K562 (cell line): ENCODE results near the gene TFPI. TPM values are rescaled to one million over a fixed set of nuclear protein-coding genes. Genes with fewer than 3 reads are reported as not detected.

Experiments
- ATF7 ChIP-seq: fragments of 450-650 bp; IDR thresholded peaks from 2 replicates; pipeline ENCODE4 v1.7.1; 2014; ENCODE audit warnings: mild to moderate bottlenecking, moderate library complexity
- BRD9 ChIP-seq: fragments of 450-650 bp; IDR thresholded peaks from 2 replicates; pipeline ENCODE4 v1.6.1; 2018; ENCODE audit warnings: low read depth; ENCODE audit not compliant: partially characterized antibody
- C11orf30 ChIP-seq: fragments of 450-650 bp; IDR thresholded peaks from 2 replicates; pipeline ENCODE4 v1.6.1; 2016; ENCODE audit warnings: low read depth, mild to moderate bottlenecking
- CSDE1 ChIP-seq, 2 experiments: fragments of 450-650 bp; IDR thresholded peaks; 2 replicates each; pipeline ENCODE4 v1.6.1; 2016; ENCODE audit warnings: mild to moderate bottlenecking in 1 of 2
- DPF2 ChIP-seq: fragments of 450-650 bp; IDR thresholded peaks from 2 replicates; pipeline ENCODE4 v1.6.1; 2016
- FOXM1 ChIP-seq, 2 experiments: fragments of 450-650 bp in 1 of 2; sonication (generic) in 1 of 2; formaldehyde crosslinking in 1 of 2; IDR thresholded peaks; 2 replicates each; pipeline versions ENCODE4 v1.6.1 to v1.9.0; 2017 to 2022; ENCODE audit warnings: low read depth in 2 of 2, mild to moderate bottlenecking in 2 of 2, missing genetic modification reagents in 1 of 2, moderate library complexity in 1 of 2
- HEY1 ChIP-seq: fragments of 250-450 bp; sonication (Bioruptor Pico); IDR thresholded peaks from 2 replicates; pipeline ENCODE4 v1.5.0; 2020; ENCODE audit warnings: mild to moderate bottlenecking, moderate library complexity, borderline replicate concordance
- HOXB6 ChIP-seq: fragments of 250-450 bp; sonication (Bioruptor Pico); IDR thresholded peaks from 2 replicates; pipeline ENCODE4 v1.5.1; 2022; ENCODE audit warnings: mild to moderate bottlenecking, borderline replicate concordance
- L3MBTL2 ChIP-seq: fragments of 450-650 bp; IDR thresholded peaks from 2 replicates; pipeline ENCODE4 v1.6.1; 2016; ENCODE audit warnings: mild to moderate bottlenecking, moderate library complexity
- MAFK ChIP-seq: IDR thresholded peaks from 2 replicates; pipeline ENCODE4 v1.6.1; 2011; ENCODE audit warnings: low read length, improper control_type of control experiment
- MITF ChIP-seq: IDR thresholded peaks from 2 replicates; pipeline ENCODE4 v1.6.1; 2014; ENCODE audit warnings: antibody characterized with exemption
- MNT ChIP-seq, 2 experiments: fragments of 450-650 bp; conservative IDR thresholded peaks; 2 replicates each; pipeline ENCODE4 v1.6.1; 2017; ENCODE audit warnings: mild to moderate bottlenecking in 2 of 2, moderate library complexity in 2 of 2
- NFIC ChIP-seq: fragments of 450-650 bp; IDR thresholded peaks from 2 replicates; pipeline ENCODE4 v1.6.1; 2017; ENCODE audit warnings: mild to moderate bottlenecking, inconsistent platforms
- NFRKB ChIP-seq: fragments of 450-650 bp; IDR thresholded peaks from 2 replicates; pipeline ENCODE4 v1.6.1; 2016; ENCODE audit warnings: low read depth
- POLR2AphosphoS5 ChIP-seq: IDR thresholded peaks from 2 replicates; pipeline ENCODE4 v1.6.1; 2011; ENCODE audit warnings: mild to moderate bottlenecking, low read depth, low read length, moderate library complexity; ENCODE audit not compliant: control insufficient read depth, insufficient read depth
- SOX6 ChIP-seq: fragments of 450-650 bp; IDR thresholded peaks from 2 replicates; pipeline ENCODE4 v1.6.1; 2014; ENCODE audit warnings: mild to moderate bottlenecking
- TAF9B ChIP-seq: fragments of 450-650 bp; IDR thresholded peaks from 2 replicates; pipeline ENCODE4 v1.6.1; 2018; ENCODE audit warnings: mild to moderate bottlenecking; ENCODE audit not compliant: partially characterized antibody
- TCF7L2 ChIP-seq: fragments of 150-350 bp; IDR thresholded peaks from 2 replicates; pipeline ENCODE4 v1.6.1; 2016; ENCODE audit warnings: low read depth, mild to moderate bottlenecking, low read length, moderate library complexity
- TFAP4 ChIP-seq: sonication (generic); formaldehyde crosslinking; IDR thresholded peaks from 2 replicates; pipeline ENCODE4 v1.8.0; 2022; ENCODE audit warnings: missing genetic modification reagents, mild to moderate bottlenecking, moderate library complexity, borderline replicate concordance
- TRIM24 ChIP-seq, 2 experiments: fragments of 450-650 bp; IDR thresholded peaks; 2 replicates each; pipeline ENCODE4 v1.6.1; 2016
- ZBED1 ChIP-seq: IDR thresholded peaks from 2 replicates; pipeline ENCODE4 v1.6.1; 2014
- ZNF316 ChIP-seq: fragments of 450-650 bp; IDR thresholded peaks from 2 replicates; pipeline ENCODE4 v1.6.1; 2016
- ZNF347 ChIP-seq: fragments of 450-650 bp; formaldehyde crosslinking; IDR thresholded peaks from 2 replicates; pipeline ENCODE4 v1.4.0; 2020; ENCODE audit warnings: low read depth, mild to moderate bottlenecking, moderate library complexity
- ZNF584 ChIP-seq: fragments of 200-800 bp; sonication (Bioruptor generic); IDR thresholded peaks from 2 replicates; pipeline ENCODE4 v1.6.1; 2016; ENCODE audit warnings: low read depth, mild to moderate bottlenecking, missing genetic modification characterization, missing compliant biosample characterization
- ZNF699 ChIP-seq: fragments of 250-450 bp; sonication (Bioruptor Pico); IDR thresholded peaks from 2 replicates; pipeline ENCODE4 v1.8.0; 2021; ENCODE audit warnings: mild to moderate bottlenecking, moderate library complexity; ENCODE audit not compliant: insufficient replicate concordance
- ZNF766 ChIP-seq: fragments of 200-800 bp; sonication (Bioruptor generic); conservative IDR thresholded peaks from 2 replicates; pipeline ENCODE4 v1.6.1; 2016; ENCODE audit warnings: missing genetic modification characterization, missing compliant biosample characterization
- polyA plus RNA-seq, 8 experiments: library from polyadenylated mRNA; depleted of rRNA in 4 of 8; stranded (reverse) in 5 of 8; unstranded in 3 of 8; fragments of >200 nt; fragmentation: Nextera tagmentation in 2 of 8; fragmentation: Illumina TruSeq in 1 of 8; extraction: Ambion mirVana in 2 of 8; extraction: Trizol in 1 of 8; gene quantifications; 2 replicates each; pipeline versions ENCODE4 v1.2.1 to v1.2.3, GENCODE V29; 2011 to 2014; ENCODE audit warnings: inconsistent platforms in 1 of 8, missing spikeins in 1 of 8
- total RNA-seq, 7 experiments: library from RNA; depleted of rRNA in 6 of 7; stranded (reverse); fragments of >200 nt in 6 of 7; fragmentation: Illumina TruSeq in 2 of 7; extraction: Trizol in 2 of 7; gene quantifications; 2 replicates each; pipeline versions ENCODE4 v1.2.1 to v1.2.3, GENCODE V29; 2011 to 2021; ENCODE audit warnings: low replicate concordance in 1 of 7

The TFPI gene
- total and polyA plus RNA-seq, 9 of the 15 experiments (the other 6 are each of a cell fraction or from before 2014, with no cell fraction given), result 53.5 to 219 (median 100) TPM

DNA sequence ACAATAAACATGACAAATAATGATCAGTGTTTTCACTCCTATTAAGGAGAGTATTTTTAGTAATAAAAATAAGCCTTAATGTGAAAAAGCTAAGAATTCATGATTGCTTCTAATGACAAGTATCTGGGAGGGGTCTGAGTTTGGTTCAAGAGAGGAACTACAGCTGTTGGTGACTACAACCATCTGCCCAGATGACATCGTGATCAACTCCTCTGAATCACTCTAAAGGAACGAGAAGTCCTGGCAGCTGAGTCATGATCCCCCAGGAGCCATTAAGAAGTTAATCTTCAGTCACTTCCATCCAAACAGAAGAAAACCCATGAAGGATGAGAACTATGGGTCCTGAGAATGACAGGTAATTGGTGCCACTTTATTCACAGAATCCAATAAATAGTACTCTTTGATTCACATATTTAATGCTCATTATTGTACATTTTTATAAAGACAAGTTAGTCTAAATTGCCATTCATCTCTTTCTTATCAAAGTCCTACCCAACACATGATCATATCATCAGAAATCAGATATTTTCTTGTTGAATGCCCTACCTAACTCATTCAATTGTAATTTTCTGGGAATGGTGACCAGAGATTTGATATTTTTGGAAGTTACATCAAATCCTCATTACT, 6.8 kb downstream of the TFPI start (continued):
- TF ChIP-seq TAF9B (peak; percentile 87), TCF7L2 (no peak), MAFK (peak; percentile 82), NFIC (0 out of 2 replicates have a peak, but pooled peaks have one; percentile 9), HEY1 (CRISPR knock-in tag) (no peak), DPF2 (peak; percentile 83), L3MBTL2 (peak; percentile 57), ATF7 (peak; percentile 72), C11orf30 (peak; percentile 81), BRD9 (no peak), CSDE1 (IDR thresholded peaks at IDR 0.05) (no peak), ZNF584 (CRISPR knock-in tag) (peak; percentile 37; the same call in 1 of the 2 replicates), HOXB6 (CRISPR knock-in tag) (no peak), ZNF699 (CRISPR knock-in tag) (no peak), ZNF766 (CRISPR knock-in tag) (peak; percentile 62; the same call in 1 of the 2 replicates), TFAP4 (CRISPR knock-in tag) (peak; percentile 67; the same call in 1 of the 2 replicates), FOXM1 (IDR thresholded peaks at IDR 0.05; ENCODE audit: low read depth) (peak; percentile 58), FOXM1 (CRISPR knock-in tag; IDR thresholded peaks at IDR 0.05; ENCODE audit: low read depth) (no peak), ZNF316 (peak; percentile 78), POLR2AphosphoS5 (peak; percentile 60), NFRKB (peak; percentile 14; the same call in 1 of the 2 replicates), SOX6 (peak; percentile 30; the same call in 1 of the 2 replicates), ZBED1 (no peak), MITF (0 out of 2 replicates have a peak, but pooled peaks have one; percentile 24), ZNF347 (CRISPR knock-in tag) (no peak), MNT (conservative IDR thresholded peaks at IDR 0.05) (0 out of 4 replicates have a peak, but pooled peaks of 1 of the 2 experiments have one; percentile 32), TRIM24 (IDR thresholded peaks at IDR 0.05) (peak in 1 of 2 experiments; percentile 62; a peak in 1 of 4 replicates)
